Stimulated activated naive CD8-positive, alpha-beta T cell treated with anti-CD3 and anti-CD28 coated beads, Interleukin-15, Interleukin-2, amounts not matched to agents 100 U/mL and 50 U/mL, for 24 hours (primary cell): ENCODE data around the gene MAPK10.
"Not testable (repeated sequence)": the region's sequence is repeated elsewhere in the genome, so short reads cannot be mapped to it uniquely, and the experiment has no call there.

Experiments used
- ATAC-seq: fragments of 150-1000 bp; cut with Tn5 transposase; one replicate; pipeline ENCODE4 v1.10.0; 2021
- DNase-seq: peaks from one replicate; pipeline ENCODE4 v3.0.0; 2021

MAPK10 gene

DNA sequence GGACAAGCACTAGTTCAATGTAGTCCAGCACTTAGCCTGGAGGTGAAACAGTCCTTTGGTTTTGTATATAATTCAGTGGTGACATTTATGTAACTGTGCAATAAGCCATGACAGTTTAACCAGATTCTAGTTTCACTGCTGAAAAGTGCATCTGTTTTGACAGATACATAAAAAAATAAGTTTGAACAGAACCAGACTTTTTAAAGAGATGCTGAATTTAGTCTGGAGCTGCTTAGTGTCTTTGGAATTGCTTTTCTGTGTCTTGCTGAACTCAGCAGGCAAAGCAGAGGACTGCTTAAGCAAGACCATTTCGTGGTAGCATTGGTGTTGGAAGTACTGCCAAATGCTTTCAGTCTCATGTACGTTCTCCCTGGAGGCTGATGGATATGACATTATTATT is 393.5 kb downstream of the MAPK10 start:
- no peak for ATAC-seq
- no peak for DNase-seq

DNA sequence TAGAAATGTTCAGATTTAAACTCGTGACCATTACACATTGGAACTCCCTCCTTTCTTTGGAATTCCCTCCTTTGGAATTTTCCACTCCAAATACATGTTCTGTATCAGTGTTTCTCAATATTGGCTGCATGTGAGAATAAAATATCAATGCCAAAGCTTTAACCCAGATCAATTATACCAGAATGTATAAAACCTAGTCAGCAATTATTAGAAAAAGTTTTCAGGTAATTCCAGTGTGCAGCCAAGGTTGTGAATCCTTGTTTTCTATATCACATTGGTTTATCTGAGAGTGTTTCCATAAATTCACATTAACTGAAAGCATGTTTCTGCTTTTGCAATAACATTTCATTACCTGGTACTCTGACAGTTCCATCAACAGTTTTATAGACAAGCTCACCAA is 394.3 kb downstream of the MAPK10 start:
- ATAC-seq (no peak), DNase-seq (no peak)

DNA sequence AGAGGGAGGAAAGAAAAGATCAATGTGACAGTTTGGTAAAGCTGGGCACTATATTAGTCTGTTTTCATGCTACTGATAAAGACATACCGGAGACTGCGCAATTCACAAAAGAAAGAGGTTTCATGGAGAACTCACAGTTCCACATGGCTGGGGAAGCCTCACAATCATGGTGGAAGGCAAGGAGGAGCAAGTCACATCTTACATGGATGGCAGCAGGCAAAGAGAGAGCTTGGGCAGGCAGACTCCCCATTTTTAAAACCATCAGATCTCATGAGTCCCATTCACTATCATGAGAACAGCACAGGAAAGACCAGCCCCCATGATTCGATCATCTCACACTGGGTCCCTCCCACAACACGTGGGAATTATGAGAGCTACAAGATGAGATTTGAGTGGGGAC is 394.8 kb downstream of the MAPK10 start:
- not testable (repeated sequence) for ATAC-seq, DNase-seq

DNA sequence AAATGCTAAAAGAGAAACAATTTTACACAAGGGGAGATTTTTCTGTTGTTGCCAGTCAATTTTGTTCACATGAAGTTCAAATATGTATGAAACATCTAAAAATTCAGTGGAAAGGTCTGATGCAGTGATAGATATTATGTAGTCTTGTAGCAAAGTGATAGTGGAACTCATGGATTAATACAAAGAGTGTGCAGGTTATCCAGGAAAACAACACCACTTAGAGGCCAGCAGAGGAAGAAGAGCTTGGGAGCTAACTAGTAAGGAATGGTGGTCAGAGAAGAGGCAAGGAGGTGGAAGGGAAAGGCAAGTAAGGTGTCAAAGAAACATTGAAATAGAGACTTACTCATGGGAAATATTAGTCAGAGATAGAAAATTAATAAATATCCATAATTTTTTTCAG is 395.6 kb downstream of the MAPK10 start:
- DNase-seq (no peak), ATAC-seq (no peak)

DNA sequence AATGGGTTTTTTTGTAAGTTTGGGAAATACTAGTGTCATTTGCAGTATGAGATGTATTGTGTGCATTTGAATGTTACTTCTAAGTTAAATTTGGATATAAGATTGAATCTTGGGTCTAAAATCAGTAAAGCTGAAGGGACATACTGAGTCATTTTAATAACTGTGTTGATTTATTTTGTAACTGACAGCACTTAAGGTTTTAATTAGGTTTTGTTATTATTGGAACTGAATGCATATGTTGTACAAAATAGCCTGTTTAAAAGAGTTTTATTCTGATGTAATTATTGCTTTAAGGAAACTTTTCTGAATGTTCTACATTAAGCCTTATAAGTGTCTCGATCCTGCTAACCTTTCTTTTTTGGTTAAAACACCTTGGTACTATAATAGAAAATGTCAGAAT is 396.6 kb downstream of the MAPK10 start:
- ATAC-seq (no peak), DNase-seq (no peak)

DNA sequence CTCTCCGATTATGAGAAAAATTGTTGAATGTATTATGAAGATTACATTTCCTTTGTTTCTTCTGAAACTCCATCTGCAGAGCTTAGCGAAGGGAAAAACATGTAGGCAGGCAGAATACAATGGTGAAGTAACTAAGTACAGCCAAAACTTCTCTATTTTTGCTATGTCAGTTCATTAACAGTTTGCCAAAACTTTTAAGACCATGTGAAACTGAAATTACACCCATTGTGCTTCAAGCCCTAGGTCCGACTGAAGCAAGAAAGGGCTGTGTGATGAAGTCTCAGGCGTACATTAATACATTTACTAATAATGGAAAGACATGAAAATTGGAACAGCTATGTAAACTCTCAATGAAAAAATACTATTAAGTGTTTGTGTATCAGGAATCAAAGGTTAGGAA is 398.0 kb downstream of the MAPK10 start:
- ATAC-seq (no peak), DNase-seq (no peak)

DNA sequence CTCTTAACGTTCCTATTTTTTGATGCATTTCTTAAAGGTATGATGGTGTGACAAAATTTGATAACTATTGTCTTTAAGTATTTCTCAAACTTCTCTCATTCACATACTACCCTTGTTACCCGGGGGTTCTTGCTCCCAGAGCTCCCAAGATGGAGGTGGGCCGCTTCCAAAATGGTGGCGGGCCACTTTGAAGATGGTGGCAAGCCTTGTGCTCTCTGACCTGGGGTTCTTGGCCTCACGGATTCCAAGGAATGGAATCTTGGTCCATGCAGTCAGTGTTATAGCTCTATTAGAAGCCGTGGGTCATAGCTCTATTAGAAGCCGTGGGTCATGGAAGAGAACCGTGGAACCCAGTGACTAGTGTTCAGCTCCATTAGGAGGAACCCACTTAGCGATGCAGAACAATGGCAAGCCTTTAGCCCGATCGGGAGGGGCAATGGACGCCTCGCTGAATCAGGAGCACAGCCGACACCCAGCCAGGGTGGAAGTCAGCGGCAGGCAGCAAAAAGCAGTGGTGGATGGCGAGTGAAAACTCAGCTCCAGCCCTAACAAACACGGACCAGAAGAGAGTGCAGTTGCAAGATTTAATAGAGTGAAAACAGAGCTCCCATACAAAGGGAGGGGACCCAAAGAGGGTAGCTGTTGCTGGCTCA is 403.4 kb downstream of the MAPK10 start:
- no peak for DNase-seq

DNA sequence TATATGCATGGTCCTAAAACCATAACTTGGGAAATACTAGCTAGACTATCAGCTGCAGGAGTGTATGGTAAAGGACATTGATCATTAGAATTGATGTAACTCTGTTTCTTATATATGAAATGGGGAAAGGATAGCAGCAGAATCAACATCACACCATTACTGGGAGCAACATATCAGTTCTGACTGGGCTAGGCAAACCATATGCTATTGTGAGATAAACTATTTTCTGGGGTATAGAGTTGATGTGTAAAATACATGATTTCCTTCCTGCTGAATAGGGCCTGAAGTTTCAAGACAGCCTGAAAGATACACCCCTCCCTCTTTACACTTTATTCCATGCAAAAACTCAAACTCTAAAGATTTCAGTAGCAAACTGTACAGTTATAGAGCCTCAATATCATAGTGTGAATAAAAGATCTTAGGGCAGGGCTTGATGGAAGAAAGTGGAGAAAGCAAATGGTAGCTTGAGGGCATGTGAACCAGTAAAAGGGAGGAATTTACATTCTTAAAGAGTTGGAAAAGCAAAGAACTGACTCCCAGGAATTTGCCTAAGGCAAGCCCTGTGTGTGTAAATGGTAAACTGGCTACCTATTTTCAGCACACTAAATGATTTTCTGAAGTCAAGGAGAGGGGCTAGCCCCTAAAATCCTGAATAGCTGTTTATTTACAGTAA is 404.1 kb downstream of the MAPK10 start:
- no peak for ATAC-seq
- DNase-seq = no peak

More for the DNA sequence above, 403.4 kb downstream of the MAPK10 start:
- no peak for ATAC-seq

DNA sequence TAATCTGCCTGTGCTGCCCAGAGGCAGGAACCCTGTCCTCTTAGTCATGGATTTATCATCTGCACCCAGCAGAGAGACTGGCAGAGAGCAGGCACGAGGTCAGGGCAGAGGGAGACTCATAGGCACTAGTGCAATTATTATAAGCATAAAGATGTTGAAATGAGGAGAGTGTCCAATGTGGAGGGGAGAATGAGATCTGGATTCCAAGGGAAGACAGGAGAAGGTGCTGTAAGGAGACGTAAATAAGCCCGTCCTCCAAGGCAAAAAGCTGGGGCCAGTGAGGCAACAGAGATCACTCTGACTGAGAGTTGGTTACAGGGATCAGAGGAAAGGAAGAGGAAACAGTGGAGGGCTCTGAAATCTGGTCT is 406.2 kb downstream of the MAPK10 start:
- DNase-seq (no peak), ATAC-seq (no peak)

DNA sequence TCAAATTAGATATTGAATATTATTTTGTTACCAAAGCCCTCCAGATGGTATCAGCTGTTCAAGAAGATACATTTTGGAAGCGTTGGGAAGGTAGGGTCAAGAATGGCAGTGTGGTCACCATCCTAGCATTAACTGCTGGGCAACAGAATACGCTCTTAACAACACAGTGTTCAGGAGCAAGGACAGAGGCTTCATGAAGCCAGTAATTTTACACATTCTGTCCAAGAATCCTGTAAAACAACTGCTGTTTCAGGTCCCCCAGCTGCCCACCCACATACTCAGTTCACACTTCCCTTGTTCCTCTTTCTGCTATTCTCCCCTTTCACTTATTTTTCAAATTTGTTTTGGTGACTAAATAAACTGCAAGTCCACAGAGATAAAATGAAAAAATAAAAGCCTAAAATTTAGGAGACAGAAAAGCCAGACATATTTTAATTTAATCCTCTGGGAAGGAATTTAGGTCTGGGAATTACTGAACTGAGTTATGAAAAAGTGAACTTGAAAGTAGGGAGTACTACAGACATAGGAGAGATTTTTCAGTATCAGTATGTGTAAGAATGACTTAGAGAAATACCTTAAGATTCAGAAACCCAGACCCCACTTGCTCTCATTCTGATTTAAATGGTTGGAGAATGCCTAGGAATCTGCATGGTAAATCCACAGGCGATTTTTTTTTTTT is 406.7 kb downstream of the MAPK10 start:
- no peak for DNase-seq
- no peak for ATAC-seq

DNA sequence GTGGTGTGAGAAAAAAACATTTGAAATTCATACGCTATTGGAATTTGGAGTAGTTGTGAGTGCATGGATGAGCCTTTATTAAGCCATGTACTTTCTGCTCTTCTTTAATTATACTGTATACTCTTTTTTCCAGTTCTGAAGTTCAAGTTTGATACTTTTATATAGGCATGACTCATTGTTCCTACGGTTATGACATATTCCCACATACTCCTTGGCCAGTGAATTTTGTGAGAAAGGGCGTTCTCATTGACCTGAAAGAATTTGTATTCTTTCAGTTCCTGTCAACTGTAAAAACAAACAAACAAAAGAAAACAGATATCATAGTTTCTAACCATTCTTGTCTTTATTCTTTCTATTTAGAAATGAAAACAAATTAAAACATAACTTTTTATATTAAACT is 407.3 kb downstream of the MAPK10 start:
- ATAC-seq (no peak), DNase-seq (no peak)

DNA sequence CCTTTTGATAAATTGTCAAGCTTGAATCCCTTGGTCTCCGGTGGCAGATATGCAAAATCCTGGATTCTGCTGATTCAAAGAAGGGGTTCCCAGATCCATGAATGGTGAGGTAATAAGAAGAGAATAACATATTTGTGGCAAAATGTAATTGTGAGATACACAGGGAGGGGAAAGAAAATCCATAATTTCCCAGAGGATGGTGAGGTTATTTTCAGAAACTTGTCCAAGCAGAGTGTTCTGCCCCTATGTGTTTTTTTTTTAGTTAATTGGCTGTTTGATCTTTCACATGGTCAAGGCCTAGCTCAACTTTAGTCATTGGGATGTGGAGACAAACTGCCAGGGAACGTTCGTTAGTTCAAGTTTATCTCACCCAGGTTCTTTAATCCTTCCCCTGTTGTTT is 408.8 kb downstream of the MAPK10 start:
- no peak for ATAC-seq
- no peak for DNase-seq

DNA sequence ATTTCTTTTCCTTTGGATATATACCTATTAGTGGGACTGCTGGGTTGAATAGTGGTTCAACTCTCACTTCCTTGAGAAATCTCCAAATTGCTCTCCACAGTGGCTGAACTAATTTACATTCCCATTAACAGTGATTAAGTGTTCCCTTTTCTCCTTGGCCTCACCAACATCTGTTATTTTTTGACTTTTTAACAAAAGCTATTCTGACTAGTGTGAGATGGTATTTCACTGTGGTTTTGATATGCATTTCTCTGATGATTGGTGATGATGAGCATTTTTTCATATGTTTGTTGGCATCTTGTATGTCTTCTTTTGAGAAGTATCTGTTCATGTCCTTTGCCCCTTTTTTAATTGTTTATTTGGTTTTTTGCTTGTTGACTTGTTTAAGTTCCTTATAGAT is 413.0 kb downstream of the MAPK10 start:
- ATAC-seq = no peak
- DNase-seq = no peak

DNA sequence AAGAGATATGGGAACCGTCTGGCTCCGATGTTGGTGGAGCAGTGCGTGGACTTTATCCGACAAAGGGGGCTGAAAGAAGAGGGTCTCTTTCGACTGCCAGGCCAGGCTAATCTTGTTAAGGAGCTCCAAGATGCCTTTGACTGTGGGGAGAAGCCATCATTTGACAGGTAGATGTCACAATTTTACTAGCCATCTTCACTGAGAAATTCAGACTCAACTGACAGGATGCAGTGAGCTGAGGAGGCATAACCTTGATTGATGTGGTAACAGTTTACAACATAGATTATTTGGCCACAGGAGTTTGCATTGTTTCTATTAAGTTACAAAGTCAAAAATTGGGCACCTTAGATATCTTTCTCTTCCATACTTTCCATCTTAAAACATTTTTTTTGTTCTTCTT is 417.7 kb downstream of the MAPK10 start:
- DNase-seq = no peak

DNA sequence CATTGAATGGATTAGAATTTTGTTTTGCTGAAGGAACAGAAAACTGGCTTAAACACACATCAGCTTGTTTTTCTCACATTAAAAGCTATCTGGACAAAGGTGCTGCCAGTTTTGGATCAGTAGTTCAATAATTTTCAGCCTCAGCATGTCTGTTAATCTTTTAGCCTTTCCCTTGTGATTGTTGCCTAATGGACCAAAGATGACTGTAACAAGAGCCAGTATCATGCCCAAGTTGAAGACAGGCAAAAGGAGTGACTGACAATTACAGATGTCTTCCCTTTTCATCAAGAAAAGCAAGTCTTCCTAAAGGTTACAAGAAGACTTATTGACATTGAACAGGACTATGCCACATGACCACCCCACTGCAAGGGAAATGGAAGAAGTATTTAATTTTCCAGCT is 419.7 kb downstream of the MAPK10 start:
- ATAC-seq = no peak

More for the DNA sequence above, 417.7 kb downstream of the MAPK10 start:
- no peak for ATAC-seq

More for the DNA sequence above, 419.7 kb downstream of the MAPK10 start:
- DNase-seq = no peak
